ENCODE data around the gene FZD7. TPM values are rescaled to one million over a fixed set of nuclear protein-coding genes. Genes with fewer than 3 reads are reported as not detected.

Gene FZD7
- total RNA-seq, 1 donor = 35.8 TPM

- DNase-seq (ENCODE audit: low read depth) = no peak
- TF ChIP-seq CTCF (IDR thresholded peaks at IDR 0.05; ENCODE audit: insufficient read depth, low read length) = no peak
- no peak overlapping the region for H3K4me3 ChIP-seq (ENCODE audit: low read depth, low read length)
Measured at GRCh38 chr2:202025816-202026215, 7.8 kb upstream of the FZD7 start.

DNA sequence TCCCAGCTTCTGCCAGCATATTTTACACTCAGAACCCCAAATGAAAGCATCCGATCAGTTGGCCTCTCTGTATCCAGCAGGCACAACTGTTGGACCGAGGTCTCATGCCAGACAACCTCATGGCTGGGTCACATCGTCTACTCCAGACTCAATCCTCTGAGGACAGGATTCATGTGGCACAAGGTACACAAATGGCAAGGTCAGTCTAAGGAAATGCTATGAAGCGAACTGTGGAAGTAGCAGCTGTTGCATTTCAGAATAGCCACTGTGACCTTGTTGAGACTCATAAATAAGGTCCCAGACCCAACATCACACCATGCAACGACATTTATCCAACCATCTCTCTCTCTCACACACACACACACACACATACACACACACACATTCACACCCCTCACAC, 7.1 kb upstream of the FZD7 start:
- no peak overlapping the region for H3K4me3 ChIP-seq (ENCODE audit: low read depth, low read length)
- no peak for TF ChIP-seq CTCF (IDR thresholded peaks at IDR 0.05; ENCODE audit: insufficient read depth, low read length)
- no peak for DNase-seq (ENCODE audit: low read depth)

GRCh38 chr2:202030691-202031090, 3.0 kb upstream of the FZD7 start:
- peak; percentile 88 for DNase-seq (ENCODE audit: low read depth)
- TF ChIP-seq CTCF (IDR thresholded peaks at IDR 0.05; ENCODE audit: insufficient read depth, low read length) = no peak

GRCh38 chr2:202031246-202031951, 2.3 kb upstream of the FZD7 start:
- TF ChIP-seq CTCF (IDR thresholded peaks at IDR 0.05; ENCODE audit: insufficient read depth, low read length) = no peak
- DNase-seq (ENCODE audit: low read depth) = peak; percentile 40
- H3K4me3 ChIP-seq (ENCODE audit: low read depth, low read length) = no peak overlapping the region

More at GRCh38 chr2:202030691-202031090, 3.0 kb upstream of the FZD7 start:
- H3K4me3 ChIP-seq (ENCODE audit: low read depth, low read length) = no peak overlapping the region

DNA sequence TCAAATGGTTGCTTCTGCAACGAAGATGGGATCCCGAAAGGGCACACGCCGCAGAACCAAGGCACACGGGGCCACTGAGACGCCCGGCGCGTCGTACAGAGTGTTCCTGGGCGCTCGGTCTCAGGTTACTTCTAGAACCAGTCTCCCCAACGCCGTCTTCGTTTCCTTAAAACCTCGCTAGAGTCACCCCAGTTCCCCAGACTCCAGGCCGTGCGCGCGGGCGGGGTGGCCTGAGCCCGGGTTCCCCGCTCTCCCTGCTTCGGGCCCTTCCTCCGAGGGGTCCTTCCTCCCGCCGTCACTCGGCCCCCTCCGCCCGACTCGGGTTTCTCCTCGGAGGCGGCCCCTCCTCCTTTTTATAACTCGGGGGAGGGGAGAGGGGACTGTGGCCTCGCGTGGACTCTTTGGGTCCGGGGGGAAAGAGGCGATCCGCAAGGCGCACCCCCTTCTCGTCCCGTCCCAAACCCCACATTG, 774 bp upstream of the FZD7 start:
- H3K4me3 ChIP-seq (ENCODE audit: low read depth, low read length) = peak overlapping the region; percentile 80
- DNase-seq (ENCODE audit: low read depth) = peak; percentile 14
- no peak for TF ChIP-seq CTCF (IDR thresholded peaks at IDR 0.05; ENCODE audit: insufficient read depth, low read length)

- TF ChIP-seq CTCF (IDR thresholded peaks at IDR 0.05; ENCODE audit: insufficient read depth, low read length) = no peak
- peak overlapping the region; percentile 79 for H3K4me3 ChIP-seq (ENCODE audit: low read depth, low read length)
- peak; percentile 50 for DNase-seq (ENCODE audit: low read depth)
Measured at GRCh38 chr2:202034249-202035088, 814 bp downstream of the FZD7 start.
